HG02970 (cell line): ENCODE measurements around the gene ACOX2.

ENCODE experiments used
- ATAC-seq: cut with Tn5 transposase; IDR thresholded peaks from one replicate; pipeline ENCODE4 v1.9.1; 2021; ENCODE audit warnings: mild to moderate bottlenecking, moderate library complexity, moderate number of reproducible peaks; ENCODE audit not compliant: unreplicated experiment, low FRiP score

Gene ACOX2

GRCh38 chr3:58567251-58567515, 30.2 kb upstream of the ACOX2 start:
- ATAC-seq = no peak

GRCh38 chr3:58566398-58567250, 29.6 kb upstream of the ACOX2 start:
- ATAC-seq = no peak

GRCh38 chr3:58565621-58566397, 28.8 kb upstream of the ACOX2 start:
- ATAC-seq = no peak

DNA sequence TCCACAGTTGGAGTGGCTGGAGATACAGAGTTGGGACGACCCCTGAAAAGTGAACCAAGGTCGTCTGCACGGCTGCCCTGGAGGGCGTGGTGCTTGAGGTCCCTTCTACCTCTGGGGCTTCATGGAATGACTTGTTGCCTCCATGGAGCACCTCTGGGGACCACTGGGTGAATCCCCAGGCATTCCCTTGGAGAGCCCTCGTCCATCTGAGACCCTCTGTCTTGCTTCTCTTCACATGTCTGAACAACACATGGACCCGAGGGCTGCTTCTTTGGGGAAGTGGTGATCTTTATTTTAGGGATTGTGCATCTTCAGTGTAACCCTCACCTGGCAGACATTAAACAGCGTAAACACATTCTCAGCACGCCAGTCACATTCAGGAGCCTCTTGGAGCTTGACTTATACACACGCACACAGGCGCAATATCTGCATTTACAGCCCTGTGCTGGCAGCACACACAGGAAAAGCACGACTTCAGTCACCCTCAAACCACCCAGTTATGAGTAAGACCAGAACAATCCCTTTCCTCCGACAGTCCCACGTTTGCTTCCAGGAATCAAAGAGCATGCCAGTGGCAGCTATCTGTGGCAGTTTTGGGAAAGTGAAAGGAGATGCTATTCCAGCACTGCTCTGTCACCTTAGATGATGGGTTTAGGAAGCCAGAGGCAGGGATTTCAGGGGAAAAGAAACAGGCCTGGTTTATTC, 27.6 kb upstream of the ACOX2 start:
- no peak for ATAC-seq

- ATAC-seq = no peak
Observed at GRCh38 chr3:58564054-58564453, 27.1 kb upstream of the ACOX2 start.

DNA sequence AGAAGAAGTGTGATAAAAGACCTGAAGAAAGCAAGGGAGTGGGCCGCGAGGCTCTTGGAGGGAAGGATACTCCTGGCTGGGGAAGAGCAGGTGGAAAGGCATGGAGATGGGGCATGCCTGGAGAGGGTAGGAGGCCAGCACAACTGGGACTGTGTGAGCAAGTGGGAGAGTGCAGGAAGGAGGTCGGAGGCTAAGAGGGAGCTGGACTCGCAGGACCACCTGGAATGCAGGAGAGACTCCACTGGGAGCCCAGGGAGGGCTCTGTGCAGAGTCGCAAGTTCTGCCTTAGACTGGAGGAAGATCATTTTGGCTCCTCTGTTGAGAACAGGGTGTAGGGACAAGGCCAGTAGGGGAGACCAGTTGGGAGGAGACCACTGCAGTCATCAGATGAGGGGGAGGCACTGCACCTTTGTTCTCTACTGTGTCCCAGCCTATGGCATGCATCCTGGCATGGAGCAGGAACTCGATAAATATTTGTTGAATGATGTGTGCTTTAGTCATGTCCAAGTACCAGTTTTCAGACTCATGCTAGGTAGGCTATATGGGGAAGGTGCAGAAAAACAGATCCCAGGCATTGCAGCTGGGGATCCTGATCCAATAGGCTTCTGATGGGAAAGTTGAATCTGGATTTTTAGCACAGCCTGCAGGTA, 26.5 kb upstream of the ACOX2 start:
- ATAC-seq = no peak

DNA sequence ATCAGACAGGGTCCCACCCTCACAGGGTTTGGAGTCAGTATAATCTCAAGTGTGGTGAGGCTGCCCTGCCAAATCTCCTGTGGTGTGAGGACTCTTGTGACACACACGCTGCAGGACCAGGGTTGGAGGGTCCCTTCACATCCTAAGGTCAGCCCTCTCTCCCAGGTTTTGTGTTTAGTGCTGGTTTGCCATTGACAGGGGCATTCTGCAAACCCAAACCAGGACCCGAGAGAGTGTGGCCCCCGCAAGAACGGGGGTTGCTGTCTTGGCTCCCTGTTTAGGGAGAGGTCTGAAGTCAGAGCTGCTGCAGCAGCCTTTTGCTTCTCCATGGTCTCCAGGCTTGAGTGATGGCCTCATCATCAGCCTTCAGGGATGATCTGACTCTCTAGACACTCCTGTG, 25.5 kb upstream of the ACOX2 start:
- no peak for ATAC-seq

- ATAC-seq = no peak
Observed at GRCh38 chr3:58560771-58561311, 23.9 kb upstream of the ACOX2 start.

DNA sequence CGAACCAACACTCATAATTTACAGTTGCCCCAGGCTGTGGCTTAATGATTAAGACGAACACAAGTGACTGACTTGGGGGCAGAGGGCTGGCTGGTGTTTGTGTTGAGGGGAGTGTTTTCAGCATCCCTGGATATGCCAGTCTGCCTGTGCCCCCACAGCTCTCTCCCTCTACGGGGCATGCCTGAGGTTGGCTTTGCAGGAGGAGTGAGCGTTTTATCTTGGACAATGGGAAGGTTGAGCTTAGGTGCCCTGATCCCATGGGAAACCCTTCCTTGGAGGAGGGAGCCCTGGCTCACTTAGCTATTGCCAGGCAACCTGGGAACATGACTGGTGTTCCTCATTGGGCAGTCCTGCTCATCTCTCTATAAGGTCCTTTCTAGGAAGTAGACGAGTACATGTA, 22.6 kb upstream of the ACOX2 start:
- no peak for ATAC-seq

- no peak for ATAC-seq
Observed at GRCh38 chr3:58557491-58557890, 20.5 kb upstream of the ACOX2 start.

GRCh38 chr3:58556761-58557221, 19.8 kb upstream of the ACOX2 start:
- ATAC-seq = no peak

GRCh38 chr3:58556001-58556400, 19.0 kb upstream of the ACOX2 start:
- ATAC-seq = no peak

DNA sequence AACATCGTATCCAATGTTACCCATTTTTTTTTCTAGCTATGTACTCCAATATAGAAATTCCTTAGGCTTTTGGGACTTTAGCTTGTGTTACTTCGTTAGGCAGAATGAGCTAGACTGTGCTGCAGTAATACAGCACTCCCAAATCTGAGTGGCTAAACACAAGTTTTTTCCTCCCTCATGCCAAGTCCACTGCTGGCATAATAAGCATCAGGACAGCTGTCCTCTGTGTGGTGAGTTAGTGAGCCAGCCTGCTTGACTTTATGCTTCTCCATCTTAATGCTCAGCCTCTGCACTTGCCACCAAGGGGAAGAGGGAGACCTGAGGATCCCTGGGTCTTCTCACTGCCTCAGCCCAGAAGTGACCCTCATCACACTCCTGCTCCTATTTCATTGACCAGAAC, 18.2 kb upstream of the ACOX2 start:
- no peak for ATAC-seq

- no peak for ATAC-seq
Observed at GRCh38 chr3:58553003-58553402, 16.0 kb upstream of the ACOX2 start.

DNA sequence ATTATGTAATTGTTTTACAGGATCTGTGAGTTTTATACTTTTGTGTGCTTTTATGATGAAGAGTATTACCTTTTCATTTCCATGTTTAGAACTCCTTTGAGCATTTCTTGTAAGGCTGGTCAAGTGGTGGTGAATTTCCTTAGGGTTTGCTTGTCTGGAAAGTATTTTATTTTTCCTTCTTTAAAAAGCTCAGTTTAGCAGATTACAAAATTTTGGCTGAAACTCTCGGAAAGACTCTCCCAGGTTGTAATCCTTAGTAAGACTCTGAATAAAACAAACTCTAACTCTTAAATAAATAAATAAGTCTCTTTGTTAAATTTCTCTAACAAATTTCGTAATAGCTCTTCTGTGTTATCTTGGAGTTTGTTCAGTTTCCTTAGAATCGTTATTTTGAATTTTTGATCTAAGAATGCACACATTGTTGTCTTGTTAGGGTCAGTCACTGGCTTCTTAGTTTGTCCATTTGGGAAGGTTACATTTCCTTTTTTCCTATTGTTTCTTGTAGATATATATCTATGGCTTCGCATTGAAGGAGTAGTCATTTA, 14.7 kb upstream of the ACOX2 start:
- ATAC-seq = no peak

DNA sequence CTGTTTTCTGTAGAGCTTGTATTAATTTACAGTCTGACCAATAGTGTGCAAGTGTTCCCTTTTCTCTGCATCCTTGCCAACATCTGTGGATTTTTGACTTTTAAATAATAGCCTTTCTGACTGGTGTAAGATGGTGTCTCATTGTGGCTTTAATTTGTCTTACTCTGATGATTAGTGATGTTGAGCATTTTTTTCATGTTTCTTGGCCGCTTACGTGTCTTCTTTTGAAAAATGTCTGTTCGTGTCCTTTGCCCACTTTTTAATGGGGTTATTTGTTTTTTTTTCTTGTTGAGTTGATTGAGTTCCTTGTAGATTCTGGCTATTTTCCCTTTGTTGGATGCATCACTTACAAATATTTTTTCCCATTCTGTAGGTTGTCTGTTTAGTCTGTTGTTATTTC, 7.6 kb upstream of the ACOX2 start:
- ATAC-seq = no peak

GRCh38 chr3:58540176-58540858, 3.3 kb upstream of the ACOX2 start:
- ATAC-seq = no peak

DNA sequence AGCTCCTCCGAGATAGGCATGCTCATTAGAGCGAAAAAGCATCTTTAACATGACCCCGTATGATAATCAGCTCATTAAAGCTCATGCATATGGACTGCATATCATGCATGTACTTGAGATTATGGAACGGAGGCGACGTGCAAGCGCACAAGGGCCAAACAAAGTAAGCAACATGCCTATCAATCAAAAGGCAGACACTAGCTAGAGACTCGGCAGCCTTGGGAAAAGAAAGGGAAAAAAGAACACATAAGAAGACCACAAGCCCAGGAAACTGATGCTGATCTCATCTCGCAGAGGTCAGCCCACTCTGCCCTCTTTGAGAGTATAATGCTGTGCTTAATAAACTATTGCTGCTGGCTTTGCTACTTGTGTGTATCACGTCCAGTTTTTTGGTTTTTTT, 2.6 kb upstream of the ACOX2 start:
- ATAC-seq = no peak

DNA sequence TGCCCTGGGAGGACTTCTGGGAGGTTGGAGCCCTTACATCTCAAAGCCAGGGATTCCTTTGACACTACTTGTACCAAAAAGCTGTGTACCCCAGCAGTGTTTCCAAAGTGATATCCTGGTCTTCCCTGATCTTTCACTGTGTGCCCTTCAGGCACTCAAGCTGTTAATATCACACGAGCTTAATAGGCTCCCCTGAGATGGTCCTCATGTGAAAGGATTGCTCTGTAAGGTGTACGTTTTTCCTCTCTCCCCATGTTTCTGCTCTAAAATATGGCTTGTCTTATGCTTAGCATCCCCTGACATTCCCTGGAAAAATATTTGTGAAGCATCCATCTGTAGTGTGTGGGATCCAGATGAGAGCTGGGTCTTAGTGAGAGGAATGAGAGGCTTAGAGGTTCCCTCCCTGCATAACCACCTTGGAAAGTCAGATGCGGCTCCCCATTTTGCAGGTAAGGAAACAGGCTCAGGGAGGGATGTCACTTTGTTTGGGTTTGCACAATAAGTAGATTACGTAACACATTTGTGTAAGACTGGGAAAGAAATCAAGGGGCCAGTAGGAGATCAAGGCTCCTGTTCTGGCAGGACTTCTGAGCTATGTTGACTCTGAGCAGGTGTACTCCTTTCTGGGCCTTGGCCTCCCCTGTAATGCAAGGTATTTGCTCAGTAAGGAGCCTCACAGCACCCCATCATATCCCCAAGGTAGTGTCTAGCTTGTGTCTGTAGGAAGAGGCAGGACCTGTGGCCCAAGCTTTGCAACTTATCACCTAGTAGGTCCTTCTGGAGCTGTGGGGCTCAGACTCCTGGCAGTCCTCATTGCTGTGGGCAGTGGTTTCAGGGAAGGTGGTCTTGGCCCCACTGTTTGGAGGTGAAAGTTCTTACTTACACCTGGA, 667 bp upstream of the ACOX2 start:
- no peak for ATAC-seq
